ENCODE measurements around the gene GRK5.

The GRK5 gene

DNA sequence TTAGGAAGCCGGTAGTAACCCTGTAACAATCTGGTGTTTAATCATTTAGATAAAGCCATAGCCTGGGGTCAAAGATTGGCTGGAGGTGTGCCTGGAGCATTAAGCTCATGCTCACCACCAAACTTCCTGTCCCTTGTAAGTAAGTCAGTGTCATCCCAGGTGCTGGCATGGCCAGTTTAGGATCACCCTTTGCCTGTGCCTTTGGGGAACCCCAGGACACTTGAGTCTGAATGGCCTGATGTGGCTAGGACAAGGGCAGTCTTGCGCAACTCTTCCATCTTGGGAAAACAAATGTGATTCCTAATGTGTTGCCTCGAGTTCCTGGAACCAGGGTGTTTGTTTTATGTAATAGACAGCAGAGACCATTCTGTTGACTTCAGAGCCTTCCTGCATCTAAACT, 154.8 kb downstream of the GRK5 start:
- DNase-seq (ENCODE audit: insufficient read length, low spot score), result no peak
- FAIRE-seq, result peak; percentile 13
- TF ChIP-seq PAX5 (IDR thresholded peaks at IDR 0.05; ENCODE audit: insufficient read depth, low read length, severe bottlenecking) (no peak), POLR2AphosphoS5 (IDR thresholded peaks at IDR 0.05; ENCODE audit: low read depth, low read length) (no peak), TAF1 (IDR thresholded peaks at IDR 0.05; ENCODE audit: low read depth, low read length) (no peak), POLR2A (IDR thresholded peaks at IDR 0.05; ENCODE audit: low read depth, low read length) (no peak), POU2F2 (IDR thresholded peaks at IDR 0.05; ENCODE audit: low read depth, low read length) (no peak), SPI1 (IDR thresholded peaks at IDR 0.05; ENCODE audit: low read depth, low read length) (no peak)

- DNase-seq (ENCODE audit: insufficient read length, low spot score) (no peak), FAIRE-seq (no peak)
- TF ChIP-seq POU2F2 (IDR thresholded peaks at IDR 0.05; ENCODE audit: low read depth, low read length) (no peak), POLR2A (IDR thresholded peaks at IDR 0.05; ENCODE audit: low read depth, low read length) (no peak), POLR2AphosphoS5 (IDR thresholded peaks at IDR 0.05; ENCODE audit: low read depth, low read length) (no peak), PAX5 (IDR thresholded peaks at IDR 0.05; ENCODE audit: insufficient read depth, low read length, severe bottlenecking) (no peak), TAF1 (IDR thresholded peaks at IDR 0.05; ENCODE audit: low read depth, low read length) (no peak), SPI1 (IDR thresholded peaks at IDR 0.05; ENCODE audit: low read depth, low read length) (no peak)
Observed at GRCh38 chr10:119364645-119365600, 157.6 kb downstream of the GRK5 start.

DNA sequence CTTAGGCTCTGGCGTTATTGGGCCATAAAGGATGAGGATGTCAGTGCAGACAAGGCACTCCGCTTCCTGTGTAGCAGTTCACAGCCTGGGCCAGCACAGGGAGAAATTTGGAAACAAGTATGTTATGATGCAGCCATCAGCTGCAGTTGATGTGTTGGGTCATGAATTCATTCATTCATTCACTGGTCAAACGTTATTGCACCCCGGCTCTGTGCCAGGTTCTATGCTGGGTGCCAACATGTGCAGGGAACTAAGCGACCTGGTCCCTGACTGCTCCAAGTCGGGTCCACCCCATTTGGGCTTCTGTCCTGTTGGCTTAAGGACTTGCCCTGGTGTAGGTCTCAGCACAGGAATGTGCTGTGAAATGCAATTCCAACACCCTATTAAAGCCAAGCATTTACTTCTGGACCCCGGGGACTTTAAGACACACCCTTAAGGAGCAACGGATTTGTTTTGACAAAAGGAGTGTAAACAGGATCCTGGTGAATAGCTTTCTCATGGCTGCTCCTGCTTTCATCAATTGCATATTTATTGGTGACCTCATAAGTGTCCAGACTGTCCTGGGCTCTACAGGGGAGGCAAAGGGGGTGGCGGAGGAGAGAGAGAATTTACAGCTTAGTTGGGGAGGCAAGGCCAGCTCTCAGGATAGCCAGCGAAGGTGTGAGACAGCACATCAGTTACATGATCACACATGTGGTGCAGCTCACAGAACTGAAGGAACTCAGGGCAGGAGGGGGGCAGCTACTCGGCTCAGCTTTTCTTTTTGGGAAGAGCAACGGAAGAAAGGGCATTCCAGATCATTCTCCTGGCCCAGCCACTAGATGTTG, 158.6 kb downstream of the GRK5 start:
- no peak for FAIRE-seq
- no peak for DNase-seq (ENCODE audit: insufficient read length, low spot score)
- TF ChIP-seq TAF1 (IDR thresholded peaks at IDR 0.05; ENCODE audit: low read depth, low read length) (no peak), SPI1 (IDR thresholded peaks at IDR 0.05; ENCODE audit: low read depth, low read length) (no peak), PAX5 (IDR thresholded peaks at IDR 0.05; ENCODE audit: insufficient read depth, low read length, severe bottlenecking) (no peak), POLR2AphosphoS5 (IDR thresholded peaks at IDR 0.05; ENCODE audit: low read depth, low read length) (no peak), POLR2A (IDR thresholded peaks at IDR 0.05; ENCODE audit: low read depth, low read length) (no peak), POU2F2 (IDR thresholded peaks at IDR 0.05; ENCODE audit: low read depth, low read length) (no peak)

- TF ChIP-seq SPI1 (IDR thresholded peaks at IDR 0.05; ENCODE audit: low read depth, low read length) (no peak), TAF1 (IDR thresholded peaks at IDR 0.05; ENCODE audit: low read depth, low read length) (no peak), POU2F2 (IDR thresholded peaks at IDR 0.05; ENCODE audit: low read depth, low read length) (no peak), PAX5 (IDR thresholded peaks at IDR 0.05; ENCODE audit: insufficient read depth, low read length, severe bottlenecking) (no peak), POLR2A (IDR thresholded peaks at IDR 0.05; ENCODE audit: low read depth, low read length) (no peak), POLR2AphosphoS5 (IDR thresholded peaks at IDR 0.05; ENCODE audit: low read depth, low read length) (no peak)
- DNase-seq (ENCODE audit: insufficient read length, low spot score) (no peak), FAIRE-seq (no peak)
Observed at GRCh38 chr10:119367841-119368549, 160.6 kb downstream of the GRK5 start.

GRCh38 chr10:119368581-119368980, 161.2 kb downstream of the GRK5 start:
- DNase-seq (ENCODE audit: insufficient read length, low spot score), result no peak
- TF ChIP-seq PAX5 (IDR thresholded peaks at IDR 0.05; ENCODE audit: insufficient read depth, low read length, severe bottlenecking) (no peak), SPI1 (IDR thresholded peaks at IDR 0.05; ENCODE audit: low read depth, low read length) (no peak), POU2F2 (IDR thresholded peaks at IDR 0.05; ENCODE audit: low read depth, low read length) (no peak)
- no peak for FAIRE-seq

- FAIRE-seq (peak; percentile 68), DNase-seq (ENCODE audit: insufficient read length, low spot score) (peak; percentile 70)
- TF ChIP-seq POLR2AphosphoS5 (IDR thresholded peaks at IDR 0.05; ENCODE audit: low read depth, low read length), result no peak
- TF ChIP-seq PAX5 (IDR thresholded peaks at IDR 0.05; ENCODE audit: insufficient read depth, low read length, severe bottlenecking), result peak; percentile 82
- TF ChIP-seq TAF1 (IDR thresholded peaks at IDR 0.05; ENCODE audit: low read depth, low read length), result no peak
Observed at GRCh38 chr10:119368991-119369869, 161.9 kb downstream of the GRK5 start.

DNA sequence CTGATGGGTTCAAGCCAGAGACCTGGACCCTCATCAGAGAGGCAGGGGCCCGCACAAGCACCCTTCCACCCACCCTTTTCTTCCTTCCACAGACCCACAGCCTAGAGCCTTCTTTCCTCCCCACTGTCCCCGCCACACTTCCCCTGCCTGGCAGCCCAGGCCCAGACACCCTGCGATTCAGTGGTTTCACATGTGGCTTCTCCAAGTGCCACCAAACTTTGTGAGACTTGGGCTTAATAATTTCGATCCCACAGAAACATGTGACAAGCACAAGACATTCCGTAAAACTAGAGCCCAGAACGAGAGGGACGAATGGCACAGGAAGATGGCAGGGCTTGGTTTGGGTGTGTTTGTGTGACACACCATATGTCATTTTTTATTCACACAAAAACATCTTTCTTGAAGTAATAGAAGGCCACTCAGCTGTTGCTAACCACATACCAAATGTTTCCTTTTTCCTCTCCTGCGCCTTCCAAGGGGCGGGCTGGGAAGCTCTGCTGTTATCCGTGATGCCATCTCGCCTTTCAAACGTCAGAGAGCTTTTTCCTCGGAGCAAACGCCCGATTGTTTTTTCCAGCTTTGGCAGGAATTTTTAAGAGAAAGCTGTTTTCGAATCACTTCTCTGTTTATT, 162.9 kb downstream of the GRK5 start:
- FAIRE-seq (peak; percentile 48), DNase-seq (ENCODE audit: insufficient read length, low spot score) (no peak)

More for the DNA sequence above, 162.9 kb downstream of the GRK5 start:
- TF ChIP-seq PAX5 (IDR thresholded peaks at IDR 0.05; ENCODE audit: insufficient read depth, low read length, severe bottlenecking) (no peak), POLR2A (IDR thresholded peaks at IDR 0.05; ENCODE audit: low read depth, low read length) (no peak), TAF1 (IDR thresholded peaks at IDR 0.05; ENCODE audit: low read depth, low read length) (no peak), POLR2AphosphoS5 (IDR thresholded peaks at IDR 0.05; ENCODE audit: low read depth, low read length) (no peak), POU2F2 (IDR thresholded peaks at IDR 0.05; ENCODE audit: low read depth, low read length) (no peak)
